HG02885 (cell line): ENCODE data around the gene FAM237B.

Source experiments
- ATAC-seq: cut with Tn5 transposase; IDR thresholded peaks from one replicate; pipeline ENCODE4 v1.9.1; 2021; ENCODE audit warnings: mild to moderate bottlenecking; ENCODE audit not compliant: unreplicated experiment, poor library complexity

Gene FAM237B

GRCh38 chr7:90298145-90299038 lies 22.7 kb downstream of the FAM237B start:
- peak; percentile 96 for ATAC-seq

- no peak for ATAC-seq
Observed at GRCh38 chr7:90290244-90291113, 30.6 kb downstream of the FAM237B start.

- ATAC-seq = no peak
Observed at GRCh38 chr7:90288154-90288553, 33.0 kb downstream of the FAM237B start.

DNA sequence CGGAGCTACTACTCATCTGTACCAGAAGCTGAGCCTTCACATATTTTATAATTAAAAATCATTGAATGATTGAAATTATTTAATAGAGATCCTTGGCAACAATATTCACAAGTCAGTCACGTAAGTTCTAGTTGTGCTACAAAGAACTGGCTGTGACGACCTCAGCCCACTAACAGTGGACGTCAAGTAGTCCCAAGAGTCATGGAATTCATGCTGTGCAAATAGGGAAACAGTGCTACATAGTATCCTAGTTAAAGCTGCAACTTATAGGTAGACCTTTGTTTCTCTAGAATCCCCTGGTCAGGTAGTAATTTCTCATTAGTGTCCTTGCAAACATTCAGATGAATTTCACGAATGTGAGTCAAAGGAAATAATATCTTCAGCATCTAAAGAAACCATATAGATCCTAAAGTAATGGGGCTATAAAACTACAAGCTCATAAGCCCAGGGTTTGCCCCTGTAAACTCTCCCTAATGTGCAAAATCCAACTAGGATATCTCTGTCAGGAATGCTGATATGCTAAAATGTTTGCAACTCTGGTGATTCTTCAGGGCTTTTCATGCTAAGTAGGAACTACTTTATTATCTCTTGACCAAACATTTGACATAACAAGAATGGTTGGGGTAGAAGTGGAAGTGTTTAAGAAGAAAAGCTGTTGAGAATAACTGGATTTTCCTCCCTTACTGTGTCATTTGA lies 44.9 kb downstream of the FAM237B start:
- ATAC-seq = no peak

- no peak for ATAC-seq
Observed at GRCh38 chr7:90274161-90274560, 46.9 kb downstream of the FAM237B start.

DNA sequence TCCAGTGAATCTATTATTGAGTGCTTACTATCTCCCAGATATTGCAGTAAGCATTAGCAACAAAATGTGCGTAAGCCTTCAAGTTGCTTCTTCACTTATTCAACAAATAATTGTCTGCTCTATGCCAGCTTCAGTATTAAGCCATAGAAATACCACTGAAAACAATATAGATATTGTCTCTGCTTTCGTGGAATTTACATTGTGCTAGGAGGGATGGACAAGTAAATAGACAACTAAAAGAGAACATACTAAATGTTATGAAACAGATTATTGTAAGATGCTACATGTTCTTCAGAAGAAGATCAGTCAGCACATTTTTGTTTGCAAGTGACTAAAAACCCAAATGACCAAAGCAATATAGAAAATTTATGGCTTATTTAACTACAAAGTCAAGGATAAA lies 48.9 kb downstream of the FAM237B start:
- no peak for ATAC-seq

GRCh38 chr7:90271753-90272152 lies 49.4 kb downstream of the FAM237B start:
- ATAC-seq = no peak

GRCh38 chr7:90270431-90271178 lies 50.5 kb downstream of the FAM237B start:
- no peak for ATAC-seq

DNA sequence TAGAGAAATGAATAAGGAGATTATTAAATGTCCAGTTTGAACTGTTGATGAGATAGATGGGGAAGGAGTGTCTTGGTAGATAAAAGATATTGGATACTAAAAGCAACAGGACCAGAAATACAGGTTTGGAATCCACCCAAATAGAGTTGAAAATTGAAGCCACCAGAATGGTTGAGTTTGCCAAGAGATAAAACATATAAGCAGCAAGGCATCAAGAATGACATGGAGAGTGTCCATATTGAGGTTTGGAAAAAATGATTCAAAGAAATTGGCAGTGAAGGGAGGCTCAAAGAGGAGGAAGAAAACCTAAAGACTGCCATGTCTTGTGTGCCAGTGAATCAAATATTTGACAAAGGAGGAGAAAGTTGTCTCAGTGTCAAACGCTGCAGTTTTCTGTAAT lies 51.9 kb downstream of the FAM237B start:
- no peak for ATAC-seq

GRCh38 chr7:90267263-90267858 lies 53.7 kb downstream of the FAM237B start:
- ATAC-seq = no peak

DNA sequence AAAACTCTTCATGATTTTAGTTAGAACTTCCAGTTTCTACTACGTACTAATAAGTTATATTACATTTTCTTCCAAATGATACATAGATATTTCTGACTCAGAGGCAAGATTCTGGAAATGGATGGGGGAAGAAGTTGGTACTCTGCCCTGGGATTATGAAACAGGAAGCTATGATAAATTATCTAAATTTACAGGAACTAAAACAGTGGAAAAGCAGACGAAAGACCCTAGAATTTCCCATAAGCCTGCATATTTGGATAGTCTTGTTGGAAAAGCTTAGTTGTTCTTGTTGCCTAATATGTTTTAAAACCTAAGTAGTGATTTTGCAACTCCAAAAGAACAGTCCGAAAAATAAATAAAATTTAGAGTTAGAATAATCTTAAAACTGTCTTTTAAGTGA lies 54.3 kb downstream of the FAM237B start:
- no peak for ATAC-seq
